SW480 (cell line): Measurements from ENCODE around the gene BATF2.
"Not testable (repeated sequence)": the region's sequence is repeated elsewhere in the genome, so short reads cannot be mapped to it uniquely, and the experiment has no call there.

Source experiments
- DNase-seq: peaks from one replicate; pipeline ENCODE4 v3.0.0-alpha.2; 2016; ENCODE audit warnings: low spot score

BATF2 gene

GRCh38 chr11:65013130-65013887 lies 16.5 kb upstream of the BATF2 start:
- peak; percentile 93 for DNase-seq

DNA sequence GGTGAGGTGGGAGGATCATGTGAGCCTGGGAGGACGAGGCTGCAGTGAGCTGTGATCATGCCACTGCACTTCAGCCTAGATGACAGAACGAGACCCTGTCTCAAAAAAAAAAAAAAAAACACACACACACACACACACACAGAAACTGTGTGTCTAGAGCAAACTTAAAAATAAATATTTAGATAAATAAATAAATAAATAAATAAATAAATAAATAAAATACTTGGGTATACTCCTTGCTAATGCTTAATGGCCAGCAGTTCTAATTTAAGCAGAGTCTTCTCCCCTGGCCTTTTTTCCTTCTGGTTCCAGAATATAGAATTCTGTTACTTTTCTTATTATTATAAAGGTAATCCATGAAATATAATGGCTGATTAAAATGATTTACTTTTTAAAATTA lies 12.1 kb upstream of the BATF2 start:
- DNase-seq = no peak

GRCh38 chr11:65008016-65008415 lies 11.2 kb upstream of the BATF2 start:
- no peak for DNase-seq

GRCh38 chr11:65003968-65004367 lies 7.2 kb upstream of the BATF2 start:
- not testable (repeated sequence) for DNase-seq

DNA sequence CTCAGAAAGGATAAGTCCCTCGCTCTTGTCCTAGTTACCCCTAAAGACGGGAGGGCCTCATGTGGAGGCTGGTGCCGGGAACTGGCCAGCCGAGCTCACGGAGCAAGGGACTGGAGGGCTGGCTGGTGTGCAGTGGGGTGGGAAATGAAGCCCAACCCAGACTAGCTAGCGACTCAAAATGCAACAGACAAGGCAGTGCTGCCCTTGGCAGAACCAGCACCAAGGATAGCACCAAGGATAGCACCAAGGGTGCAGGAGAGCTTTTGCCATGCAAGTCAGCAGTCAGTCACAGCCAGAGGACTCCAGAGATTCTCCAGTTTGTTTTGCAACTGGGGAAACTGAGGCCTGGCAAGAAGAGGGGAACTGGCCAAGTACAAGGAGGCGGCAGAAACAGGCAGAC lies 6.5 kb upstream of the BATF2 start:
- DNase-seq = no peak

GRCh38 chr11:65002706-65003105 lies 5.9 kb upstream of the BATF2 start:
- DNase-seq = no peak

DNA sequence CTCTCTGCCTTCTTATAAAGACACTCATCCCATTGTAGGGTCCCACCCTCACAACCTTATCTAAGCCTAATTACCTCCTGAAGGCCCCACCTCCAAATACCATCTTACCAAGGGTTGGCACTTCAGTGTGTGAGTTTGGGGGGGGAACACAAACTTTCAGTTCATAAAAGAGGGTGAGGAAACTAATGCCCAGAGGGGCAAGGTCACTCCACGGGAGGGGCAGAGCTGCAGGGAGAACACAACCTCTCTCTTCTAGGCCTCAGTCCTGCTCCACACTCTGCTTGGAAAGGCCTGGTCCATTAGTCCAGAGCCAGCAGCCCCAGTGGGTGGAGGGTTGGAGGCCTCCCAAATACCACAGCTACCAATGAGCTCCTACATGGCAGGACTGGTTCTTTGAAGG lies 2.7 kb upstream of the BATF2 start:
- DNase-seq = no peak

- peak; percentile 60 for DNase-seq
These were observed 2.1 kb upstream of the BATF2 start for GRCh38 chr11:64998690-64999431.

- peak; percentile 32 for DNase-seq
These were observed 1.4 kb upstream of the BATF2 start for GRCh38 chr11:64998141-64998540.

GRCh38 chr11:64996327-64996709 lies 453 bp downstream of the BATF2 start:
- DNase-seq = no peak

DNA sequence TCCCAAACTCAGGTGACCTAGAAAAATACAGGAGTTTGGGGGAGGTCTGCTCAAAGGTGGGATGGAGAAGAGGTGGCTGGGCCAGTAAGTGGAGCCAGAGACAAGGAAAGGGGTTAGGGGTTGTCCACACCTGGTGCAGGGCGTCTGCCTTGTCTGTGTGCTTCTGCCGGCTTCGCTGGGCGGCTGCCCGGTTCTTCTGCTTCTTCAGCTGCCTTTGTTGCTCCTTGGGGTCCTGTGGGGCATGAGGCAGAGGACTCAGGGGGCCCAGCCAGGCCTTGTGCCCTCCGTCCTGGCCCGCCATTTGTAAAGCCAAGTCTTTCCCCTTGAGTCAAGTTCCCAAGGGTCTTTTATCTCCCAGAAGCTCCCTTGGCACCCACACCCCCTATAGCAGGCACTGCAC lies 2.5 kb downstream of the BATF2 start:
- DNase-seq = no peak

- no peak for DNase-seq
These were observed 6.4 kb downstream of the BATF2 start for GRCh38 chr11:64990222-64990923.

DNA sequence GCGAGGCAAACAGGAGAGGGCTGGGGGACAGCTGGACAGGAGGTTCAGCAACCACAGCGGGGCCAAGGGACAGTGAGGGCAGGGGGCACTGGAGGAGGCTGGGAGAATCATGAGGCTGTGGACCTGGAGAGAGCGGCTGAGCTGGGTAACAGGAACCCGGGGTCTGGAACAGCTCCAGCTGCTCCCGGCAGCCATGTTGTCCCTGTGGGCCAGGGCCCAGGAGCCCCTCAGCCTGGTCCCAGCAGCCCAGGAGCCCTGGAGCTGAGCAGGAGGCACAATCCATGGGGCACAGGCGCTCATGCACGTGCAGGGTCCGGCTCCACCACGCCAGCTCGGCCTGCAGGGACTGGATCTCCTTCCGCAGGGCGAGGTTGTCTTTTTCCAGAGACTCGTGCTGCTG lies 7.4 kb downstream of the BATF2 start:
- DNase-seq = no peak

GRCh38 chr11:64987998-64988854 lies 8.5 kb downstream of the BATF2 start:
- DNase-seq = no peak

DNA sequence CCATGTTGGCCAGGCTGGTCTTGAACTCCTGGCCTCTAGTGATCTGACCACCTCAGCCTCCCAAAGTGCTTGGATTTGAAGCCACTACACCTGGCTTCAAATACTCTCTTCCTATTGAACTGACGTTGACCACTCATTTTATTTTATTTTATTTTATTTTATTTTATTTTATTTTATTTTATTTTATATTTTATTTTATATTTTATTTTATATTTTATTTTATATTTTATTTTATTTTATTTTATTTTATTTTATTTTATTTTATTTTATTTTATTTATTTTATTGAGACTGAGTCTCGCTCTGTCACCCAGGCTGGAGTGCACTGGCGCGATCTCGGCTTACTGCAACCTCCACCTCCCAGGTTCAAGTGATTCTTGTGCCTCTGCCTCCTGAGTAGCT lies 13.4 kb downstream of the BATF2 start:
- not testable (repeated sequence) for DNase-seq

DNA sequence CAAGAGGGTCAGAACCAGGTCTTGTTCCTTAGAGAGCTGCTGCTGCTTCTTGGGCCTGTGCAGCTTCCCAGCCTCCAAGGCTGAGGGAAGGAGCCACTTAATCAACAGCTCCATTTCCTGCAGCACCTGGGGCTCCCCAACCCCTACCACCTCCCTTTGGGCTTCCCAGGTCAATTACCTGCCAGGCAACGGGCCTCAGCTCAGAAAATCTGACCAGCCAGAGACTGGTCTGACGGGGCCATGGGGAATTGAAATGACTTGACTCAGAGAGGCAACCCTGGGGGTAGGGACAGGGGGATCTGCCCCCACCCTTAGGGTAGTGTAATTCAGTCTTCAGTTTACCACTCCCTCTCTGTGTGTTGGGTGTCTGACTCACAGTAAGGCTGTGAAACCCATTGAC lies 20.1 kb downstream of the BATF2 start:
- no peak for DNase-seq

DNA sequence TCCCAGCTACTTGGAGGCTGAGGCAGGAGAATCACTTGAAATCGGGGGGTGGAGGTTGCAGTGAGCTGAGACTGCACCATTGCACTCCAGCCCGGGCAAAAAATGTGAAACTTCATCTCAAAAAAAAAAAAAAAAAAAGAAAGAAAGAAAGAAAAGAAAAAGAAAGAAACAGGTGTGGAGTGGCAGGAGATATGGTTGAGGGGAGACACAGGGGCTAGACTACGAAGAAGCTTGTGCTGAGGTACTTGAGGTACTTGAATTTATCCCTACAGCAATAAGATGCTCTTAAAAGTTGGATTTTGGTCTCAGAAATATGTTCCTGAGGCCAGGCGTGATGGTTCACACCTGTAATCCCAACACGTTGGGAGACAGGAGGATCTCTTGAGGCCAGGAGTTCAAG lies 22.6 kb downstream of the BATF2 start:
- no peak for DNase-seq

DNA sequence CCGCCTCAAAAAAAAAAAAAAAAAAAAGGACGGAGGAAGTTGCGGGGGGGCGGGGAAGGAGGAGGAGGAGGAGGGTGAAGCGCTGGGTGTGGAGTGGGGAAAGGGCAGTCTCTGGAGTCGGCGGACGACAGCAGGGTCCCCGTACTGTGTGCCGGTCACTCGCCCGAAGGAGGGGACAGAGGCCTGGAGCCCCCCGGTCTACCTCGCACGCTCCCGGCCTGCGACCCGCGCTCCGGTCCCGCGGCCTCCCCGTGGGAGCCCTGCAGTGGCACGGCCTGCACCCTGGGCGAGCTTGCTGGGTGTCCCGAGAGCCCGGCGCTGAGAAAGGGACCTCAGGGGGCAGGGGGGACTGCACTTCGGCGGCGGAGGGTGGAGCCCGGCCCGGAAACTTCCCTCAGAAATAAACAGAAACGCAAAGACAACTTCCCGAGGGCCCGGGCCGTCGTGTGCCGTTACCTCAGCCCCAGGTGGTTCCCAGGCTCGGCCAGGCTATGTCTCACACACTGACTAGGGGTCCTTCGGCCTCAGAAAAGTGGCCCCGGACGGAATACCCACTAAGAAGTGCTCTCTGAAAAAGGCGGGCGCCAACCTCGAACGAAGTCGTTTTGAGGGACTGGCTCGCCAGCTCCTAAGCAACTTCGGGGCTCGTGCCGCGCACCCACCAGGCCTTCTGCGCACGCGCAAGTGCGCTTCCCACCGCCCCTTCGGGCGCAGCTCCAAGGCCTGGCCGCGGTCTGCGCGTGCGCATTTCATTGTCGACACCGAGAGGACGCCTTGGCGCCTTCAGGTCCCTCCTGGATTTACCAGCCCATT lies 25.1 kb downstream of the BATF2 start, which contains the start of gene MAJIN:
Gene MAJIN, minus strand, starts transcription at position 688 of the 813 bp plus-strand sequence. CDS start 12,703 bp downstream, outside the sequence.
- no peak for DNase-seq

DNA sequence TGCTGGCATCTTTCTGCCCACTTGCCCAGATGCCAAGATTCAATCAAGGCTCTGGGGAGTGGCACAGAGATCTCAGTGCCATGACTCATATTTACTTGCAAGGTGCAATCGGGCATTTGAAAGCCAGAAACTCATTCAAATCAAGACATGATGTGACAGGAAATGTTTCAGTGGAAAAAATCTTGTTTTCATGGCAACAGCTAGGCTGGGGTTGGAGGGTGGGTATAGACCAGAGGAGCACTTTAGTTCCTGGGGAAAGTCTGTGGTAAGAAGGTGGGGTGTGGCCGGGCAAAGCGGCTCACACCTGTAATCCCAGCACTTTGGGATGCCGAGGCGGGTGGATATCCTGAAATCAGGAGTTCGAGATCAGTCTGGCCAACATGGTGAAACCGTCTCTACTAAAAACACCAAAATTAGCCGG lies 26.0 kb downstream of the BATF2 start:
- DNase-seq = peak; percentile 26

GRCh38 chr11:64969209-64969608 lies 27.6 kb downstream of the BATF2 start:
- DNase-seq = peak; percentile 37

DNA sequence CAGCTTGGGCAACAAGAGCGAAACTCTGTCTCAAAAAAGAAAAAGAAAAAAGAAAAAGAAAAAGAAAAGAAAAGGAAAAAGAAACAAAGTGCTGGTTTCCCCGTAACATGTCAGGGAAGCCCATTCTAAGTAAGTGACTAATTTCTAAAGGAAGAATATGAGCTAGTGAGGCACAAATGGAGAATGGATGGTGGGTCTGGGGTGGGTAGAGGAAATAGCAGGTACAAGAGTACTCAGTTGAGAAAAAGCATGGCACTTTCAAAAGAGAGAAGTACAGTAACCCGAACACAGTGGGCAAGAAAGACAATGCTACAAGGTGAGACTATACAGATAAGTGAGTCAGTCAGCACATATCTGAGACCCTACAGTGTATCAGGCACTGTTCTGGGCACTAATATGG lies 29.4 kb downstream of the BATF2 start:
- DNase-seq = no peak
